IMR-90 (cell line): ENCODE measurements around the gene SVIL. TPM values are rescaled to one million over a fixed set of nuclear protein-coding genes. Genes with fewer than 3 reads are reported as not detected.

ENCODE experiments used
- ATAC-seq: fragments of 200-7000 bp; cut with Tn5 transposase; 2 replicates; pipeline ENCODE4 v1.9.1; 2020; ENCODE audit warnings: low read depth, mild to moderate bottlenecking, moderate library complexity
- BruUV-seq: library from RNA; stranded (reverse); fragments of 400-500 nt; replicated peaks from 2 replicates; lab custom pipeline; 2021; lab: Mats Ljungman, UMichigan
- CTCF ChIA-PET: fragments of 300-600 bp; formaldehyde crosslinking; extraction: SDS; loops from one replicate; lab custom pipeline; 2021; ENCODE audit warnings: antibody characterized with exemption; lab: Yijun Ruan, JAX
- POLR2A ChIA-PET: fragments of 300-600 bp; sonication (Branson Sonifier 250); formaldehyde crosslinking; loops from one replicate; lab custom pipeline; 2022; ENCODE audit warnings: antibody characterized with exemption; ENCODE audit not compliant: unreplicated experiment; lab: Charles Lee
- DNase-seq: peaks from one replicate; pipeline ENCODE4 v3.0.0; 2013
- H2AFZ ChIP-seq: replicated peaks from 2 replicates; pipeline ENCODE3; 2013; ENCODE audit warnings: low read length, mild to moderate bottlenecking; ENCODE audit not compliant: poor library complexity
- H2AK5ac ChIP-seq: 2 replicates; pipeline ENCODE4 v1.6.1; 2013; ENCODE audit warnings: low read depth, low read length, inconsistent platforms
- H2AK9ac ChIP-seq: replicated peaks from 2 replicates; pipeline ENCODE3; 2013; ENCODE audit warnings: mild to moderate bottlenecking, low read depth, low read length, moderate library complexity; ENCODE audit not compliant: poor library complexity
- H2BK120ac ChIP-seq: 2 replicates; pipeline ENCODE4 v1.6.1; 2013; ENCODE audit warnings: low read depth, low read length, inconsistent platforms
- H2BK15ac ChIP-seq: 3 replicates; pipeline ENCODE4 v1.6.1; 2013; ENCODE audit warnings: low read depth, low read length, inconsistent platforms
- H2BK20ac ChIP-seq: 2 replicates; pipeline ENCODE4 v1.6.1; 2013; ENCODE audit warnings: low read depth, mild to moderate bottlenecking, inconsistent platforms, low read length, moderate library complexity
- H2BK5ac ChIP-seq: 2 replicates; pipeline ENCODE4 v1.6.1; 2013; ENCODE audit warnings: mild to moderate bottlenecking, low read depth, low read length, inconsistent platforms; ENCODE audit not compliant: poor library complexity, severe bottlenecking
- H3K14ac ChIP-seq: replicated peaks from 2 replicates; pipeline ENCODE4 v1.6.1; 2013; ENCODE audit warnings: low read depth, low read length, inconsistent platforms
- H3K18ac ChIP-seq: 2 replicates; pipeline ENCODE4 v1.6.1; 2013; ENCODE audit warnings: low read depth, low read length, control low read depth
- H3K23ac ChIP-seq: 2 replicates; pipeline ENCODE4 v1.6.1; 2013; ENCODE audit warnings: low read depth, low read length, inconsistent platforms
- H3K27ac ChIP-seq: 2 replicates; pipeline ENCODE4 v1.5.1; 2013; ENCODE audit warnings: mild to moderate bottlenecking, control low read depth, low read length; ENCODE audit not compliant: insufficient read depth
- H3K27me3 ChIP-seq: 2 replicates; pipeline ENCODE4 v1.6.1; 2013; ENCODE audit warnings: low read length; ENCODE audit not compliant: control insufficient read depth, insufficient read depth
- H3K36me3 ChIP-seq: 2 replicates; pipeline ENCODE4 v1.6.1; 2013; ENCODE audit warnings: low read length, mixed read lengths; ENCODE audit not compliant: control insufficient read depth, insufficient read depth
- H3K4ac ChIP-seq: 2 replicates; pipeline ENCODE4 v1.6.1; 2013; ENCODE audit warnings: low read depth, low read length, inconsistent platforms
- H3K4me1 ChIP-seq: 2 replicates; pipeline ENCODE4 v1.6.1; 2013; ENCODE audit warnings: low read length, mixed read lengths; ENCODE audit not compliant: control insufficient read depth, insufficient read depth
- H3K4me2 ChIP-seq: 2 replicates; pipeline ENCODE4 v1.6.1; 2013; ENCODE audit warnings: low read depth, mild to moderate bottlenecking, control low read depth, low read length, moderate library complexity
- H3K4me3 ChIP-seq: 2 replicates; pipeline ENCODE4 v1.5.1; 2013; ENCODE audit warnings: low read depth, mild to moderate bottlenecking, control low read depth, low read length, moderate library complexity; ENCODE audit not compliant: insufficient read depth
- H3K56ac ChIP-seq: 2 replicates; pipeline ENCODE4 v1.6.1; 2013; ENCODE audit warnings: low read length, inconsistent platforms; ENCODE audit not compliant: insufficient read depth; ENCODE audit errors: extremely low read depth
- H3K79me1 ChIP-seq, 2 experiments: 2 replicates each; pipeline ENCODE4 v1.6.1; 2013; ENCODE audit warnings: low read length in 2 of 2, inconsistent platforms in 1 of 2, low read depth in 1 of 2
- H3K9ac ChIP-seq: 2 replicates; pipeline ENCODE4 v1.6.1; 2013; ENCODE audit warnings: low read depth, low read length, control low read depth
- H3K9me1 ChIP-seq: 2 replicates; pipeline ENCODE4 v1.6.1; 2013; ENCODE audit warnings: low read length, inconsistent platforms; ENCODE audit not compliant: insufficient read depth
- H3K9me3 ChIP-seq: 2 replicates; pipeline ENCODE4 v1.6.1; 2013; ENCODE audit warnings: low read length; ENCODE audit not compliant: control insufficient read depth, insufficient read depth
- H4K20me1 ChIP-seq: 2 replicates; pipeline ENCODE4 v1.6.1; 2013; ENCODE audit warnings: low read length, inconsistent platforms; ENCODE audit not compliant: insufficient read depth
- H4K5ac ChIP-seq: 2 replicates; pipeline ENCODE4 v1.6.1; 2013; ENCODE audit warnings: mild to moderate bottlenecking, low read depth, low read length, control low read depth
- H4K8ac ChIP-seq, 2 experiments: 2 replicates each; pipeline ENCODE4 v1.6.1; 2013; ENCODE audit warnings: low read depth in 2 of 2, low read length in 2 of 2, control low read depth in 1 of 2, inconsistent platforms in 1 of 2
- H4K91ac ChIP-seq: 2 replicates; pipeline ENCODE4 v1.6.1; 2013; ENCODE audit warnings: low read depth, low read length, inconsistent platforms; ENCODE audit not compliant: insufficient read depth
- BHLHE40 ChIP-seq: fragments of 150-350 bp; IDR thresholded peaks from 2 replicates; pipeline ENCODE4 v1.6.1; 2016; ENCODE audit warnings: mild to moderate bottlenecking, low read depth, low read length
- CEBPB ChIP-seq: IDR thresholded peaks from 2 replicates; pipeline ENCODE4 v1.6.1; 2012; ENCODE audit warnings: low read depth, low read length, improper control_type of control experiment
- CHD1 ChIP-seq: IDR thresholded peaks from 2 replicates; pipeline ENCODE4 v1.6.1; 2012; ENCODE audit warnings: low read depth, low read length, improper control_type of control experiment
- ELK1 ChIP-seq: fragments of 150-350 bp; IDR thresholded peaks from 2 replicates; pipeline ENCODE4 v1.6.1; 2016; ENCODE audit warnings: low read depth, mild to moderate bottlenecking, low read length, moderate library complexity, borderline replicate concordance
- FOS ChIP-seq: fragments of 150-350 bp; IDR thresholded peaks from 2 replicates; pipeline ENCODE4 v1.6.1; 2016; ENCODE audit warnings: low read depth, low read length
- MAFK ChIP-seq: IDR thresholded peaks from 2 replicates; pipeline ENCODE4 v1.6.1; 2012; ENCODE audit warnings: low read depth, low read length, improper control_type of control experiment
- MAZ ChIP-seq: IDR thresholded peaks from 2 replicates; pipeline ENCODE4 v1.6.1; 2012; ENCODE audit warnings: low read depth, mild to moderate bottlenecking, low read length, improper control_type of control experiment, moderate library complexity, borderline replicate concordance
- RAD21 ChIP-seq: IDR thresholded peaks from 2 replicates; pipeline ENCODE4 v1.6.1; 2012; ENCODE audit warnings: low read length, improper control_type of control experiment
- RCOR1 ChIP-seq: IDR thresholded peaks from 2 replicates; pipeline ENCODE4 v1.6.1; 2012; ENCODE audit warnings: mild to moderate bottlenecking, low read length, improper control_type of control experiment; ENCODE audit not compliant: insufficient replicate concordance
- RFX5 ChIP-seq: IDR thresholded peaks from 2 replicates; pipeline ENCODE4 v1.8.0; 2012; ENCODE audit warnings: low read depth, mild to moderate bottlenecking, low read length, moderate library complexity
- SMC3 ChIP-seq: fragments of 150-350 bp; IDR thresholded peaks from 2 replicates; pipeline ENCODE4 v1.6.1; 2016; ENCODE audit warnings: low read depth, mild to moderate bottlenecking, antibody characterized with exemption, low read length, moderate library complexity
- WGBS, 2 experiments: methylation state at CpG; one replicate each; pipeline versions ENCODE4 v1.1.5 to v1.1.7; 2013; ENCODE audit warnings: missing lambda C conversion rate in 2 of 2; ENCODE audit not compliant: insufficient read length in 1 of 2; ENCODE audit errors: extremely low coverage in 2 of 2; 5-methylcytosine and 5-hydroxymethylcytosine counted together
- dilution Hi-C: fragments of 300-500 bp; cut with HindIII; formaldehyde crosslinking; loops from one replicate; pipeline ENCODE4 v1.14.3; 2018; ENCODE audit warnings: low sequenced_read_pairs; ENCODE audit not compliant: unreplicated experiment
- in situ Hi-C: fragments of 300-500 bp; cut with MboI; formaldehyde crosslinking; loops from 3 replicates; pipeline ENCODE4 v1.14.3; 2019; ENCODE audit warnings: low sequenced_read_pairs, inconsistent platforms, mixed read lengths
- intact Hi-C: fragments of 100-400 bp; cut with micrococcal nuclease; formaldehyde crosslinking; loops from 2 replicates; pipeline ENCODE4 v1.10.0; 2022
- polyA plus RNA-seq, 3 experiments: library from polyadenylated mRNA; depleted of rRNA; stranded (reverse); fragments of >200 nt; gene quantifications; 2 replicates each; pipeline ENCODE4 v1.2.3, GENCODE V29; 2012; ENCODE audit warnings: low replicate concordance in 1 of 3
- total RNA-seq: library from RNA; depleted of rRNA; stranded (reverse); fragments of >200 nt; gene quantifications from 2 replicates; pipeline ENCODE4 v1.2.3, GENCODE V29; 2012
- TF ChIP-seq, protein P1 (sequence below): conservative IDR thresholded peaks from 2 replicates; pipeline ENCODE4 v1.5.1; 2012; ENCODE audit warnings: mild to moderate bottlenecking, low read depth, low read length, improper control_type of control experiment
- TF ChIP-seq, protein P2 (sequence below): fragments of 150-350 bp; IDR thresholded peaks from 2 replicates; pipeline ENCODE4 v1.6.1; 2017; ENCODE audit warnings: mild to moderate bottlenecking, antibody characterized with exemption, low read length, low read depth

SVIL gene
- total and polyA plus RNA-seq, 2 of the 4 experiments (the other 2 are of a cell fraction), result 11.5 to 11.6 TPM

DNA sequence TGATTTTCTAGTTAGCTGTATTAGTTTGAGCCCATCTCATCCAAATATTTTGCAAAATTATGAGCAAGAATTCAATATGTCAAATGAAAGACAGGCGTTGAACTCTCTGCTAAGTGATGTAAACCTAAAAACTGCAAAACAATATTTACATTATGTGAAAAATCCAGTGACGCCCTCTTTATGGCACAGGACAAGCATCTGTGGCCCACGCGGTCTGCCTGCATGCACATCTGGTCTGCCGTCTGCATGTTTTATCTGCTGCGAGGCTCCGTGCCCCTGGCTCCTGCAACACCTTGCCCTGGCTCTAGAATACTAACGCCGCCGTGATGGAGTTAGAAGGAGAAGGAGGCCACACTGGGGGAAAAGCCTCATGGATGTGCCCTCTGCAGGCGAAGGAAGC is 142.0 kb downstream of the SVIL start:
- CTCF ChIA-PET, result no interaction called here
- in situ Hi-C loops (no loop called here), dilution Hi-C loops (no loop called here)

More for the DNA sequence above, 142.0 kb downstream of the SVIL start:
- Histone ChIP-seq H3K23ac (no peak overlapping the region), H3K27me3 (no peaks in the 10 kb centered on the region), H3K56ac (no peak overlapping the region), H3K18ac (no peak overlapping the region), H3K4me2 (no peak overlapping the region), H3K14ac (no peak overlapping the region), H2AFZ (no peak overlapping the region), H3K79me1 (peaks cover 0 to 6% of the 10 kb centered on the region in 2 experiments; a peak in 2 of 4 replicates), H3K9ac (no peak overlapping the region), H3K36me3 (peaks cover 43% of the 10 kb centered on the region), H2BK5ac (no peak overlapping the region), H4K91ac (no peak overlapping the region), H2BK20ac (no peak overlapping the region), H2AK9ac (no peak overlapping the region), H3K4me3 (no peak overlapping the region), H4K5ac (no peak overlapping the region), H3K9me3 (no peaks in the 10 kb centered on the region), H2AK5ac (no peak overlapping the region), H3K4ac (no peak overlapping the region), H3K4me1 (peaks cover 2% of the 10 kb centered on the region; the same call in 1 of the 2 replicates), H2BK15ac (no peak overlapping the region), H3K27ac (no peak overlapping the region), H3K9me1 (no peaks in the 10 kb centered on the region), H4K8ac (no peak overlapping the region), H2BK120ac (no peak overlapping the region), H4K20me1 (no peaks in the 10 kb centered on the region; the same call in 1 of the 2 replicates)
- no TSS peak for BruUV-seq
- DNase-seq, result no peak
- 88% methylated on average over 3 of the region's 11 CpGs; no CpG with 5 or more reads in 1 of the 2 experiments for WGBS, 2 experiments
- ATAC-seq, result no peak
- intact Hi-C loops, result no loop called here
- TF ChIP-seq RCOR1 (no peak), MAZ (no peak), RFX5 (no peak), SMC3 (no peak), CEBPB (no peak), FOS (no peak), ELK1 (no peak), BHLHE40 (no peak), MAFK (no peak), CHD1 (no peak), RAD21 (no peak)
- TF ChIP-seq, protein P1, sequence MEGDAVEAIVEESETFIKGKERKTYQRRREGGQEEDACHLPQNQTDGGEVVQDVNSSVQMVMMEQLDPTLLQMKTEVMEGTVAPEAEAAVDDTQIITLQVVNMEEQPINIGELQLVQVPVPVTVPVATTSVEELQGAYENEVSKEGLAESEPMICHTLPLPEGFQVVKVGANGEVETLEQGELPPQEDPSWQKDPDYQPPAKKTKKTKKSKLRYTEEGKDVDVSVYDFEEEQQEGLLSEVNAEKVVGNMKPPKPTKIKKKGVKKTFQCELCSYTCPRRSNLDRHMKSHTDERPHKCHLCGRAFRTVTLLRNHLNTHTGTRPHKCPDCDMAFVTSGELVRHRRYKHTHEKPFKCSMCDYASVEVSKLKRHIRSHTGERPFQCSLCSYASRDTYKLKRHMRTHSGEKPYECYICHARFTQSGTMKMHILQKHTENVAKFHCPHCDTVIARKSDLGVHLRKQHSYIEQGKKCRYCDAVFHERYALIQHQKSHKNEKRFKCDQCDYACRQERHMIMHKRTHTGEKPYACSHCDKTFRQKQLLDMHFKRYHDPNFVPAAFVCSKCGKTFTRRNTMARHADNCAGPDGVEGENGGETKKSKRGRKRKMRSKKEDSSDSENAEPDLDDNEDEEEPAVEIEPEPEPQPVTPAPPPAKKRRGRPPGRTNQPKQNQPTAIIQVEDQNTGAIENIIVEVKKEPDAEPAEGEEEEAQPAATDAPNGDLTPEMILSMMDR, result no peak
- TF ChIP-seq, protein P2, sequence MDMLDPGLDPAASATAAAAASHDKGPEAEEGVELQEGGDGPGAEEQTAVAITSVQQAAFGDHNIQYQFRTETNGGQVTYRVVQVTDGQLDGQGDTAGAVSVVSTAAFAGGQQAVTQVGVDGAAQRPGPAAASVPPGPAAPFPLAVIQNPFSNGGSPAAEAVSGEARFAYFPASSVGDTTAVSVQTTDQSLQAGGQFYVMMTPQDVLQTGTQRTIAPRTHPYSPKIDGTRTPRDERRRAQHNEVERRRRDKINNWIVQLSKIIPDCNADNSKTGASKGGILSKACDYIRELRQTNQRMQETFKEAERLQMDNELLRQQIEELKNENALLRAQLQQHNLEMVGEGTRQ, result no peak
- POLR2A ChIA-PET, result no interaction called here
